Measurements from ENCODE around the gene MLYCD. TPM values are rescaled to one million over a fixed set of nuclear protein-coding genes. Genes with fewer than 3 reads are reported as not detected.

Gene MLYCD
- polyA plus RNA-seq, 1 donor: 5.2 TPM

GRCh38 chr16:83957296-83957855, 58.5 kb downstream of the MLYCD start:
- no peak for DNase-seq

- DNase-seq: no peak
These were observed 59.4 kb downstream of the MLYCD start for GRCh38 chr16:83958137-83958845.

GRCh38 chr16:83958846-83959565, 60.1 kb downstream of the MLYCD start:
- DNase-seq: no peak

GRCh38 chr16:83959656-83960434, 60.9 kb downstream of the MLYCD start:
- no peak for DNase-seq

- no peak for DNase-seq
These were observed 61.8 kb downstream of the MLYCD start for GRCh38 chr16:83960521-83961249.

- DNase-seq: no peak
These were observed 62.7 kb downstream of the MLYCD start for GRCh38 chr16:83961591-83961990.

GRCh38 chr16:83963277-83964119, 64.6 kb downstream of the MLYCD start:
- no peak for DNase-seq

GRCh38 chr16:83964684-83965443, 65.9 kb downstream of the MLYCD start:
- no peak for DNase-seq

GRCh38 chr16:83965444-83966152, 66.7 kb downstream of the MLYCD start:
- no peak for DNase-seq

GRCh38 chr16:83966153-83966696, 67.3 kb downstream of the MLYCD start:
- DNase-seq: no peak

- DNase-seq: no peak
These were observed 68.2 kb downstream of the MLYCD start for GRCh38 chr16:83967091-83967490.

GRCh38 chr16:83967838-83968305, 69.0 kb downstream of the MLYCD start, which contains the start of gene NECAB2:
Gene NECAB2 (plus strand): TSS chr16:83968244. CDS start chr16:83968649, 405 bp downstream.
- DNase-seq: peak; percentile 45

GRCh38 chr16:83968306-83968851, 69.5 kb downstream of the MLYCD start:
- DNase-seq: no peak

- no peak for DNase-seq
These were observed 70.2 kb downstream of the MLYCD start for GRCh38 chr16:83968891-83969649.

- no peak for DNase-seq
These were observed 71.0 kb downstream of the MLYCD start for GRCh38 chr16:83969771-83970429.

GRCh38 chr16:83970430-83970815, 71.5 kb downstream of the MLYCD start:
- DNase-seq: no peak
